Measurements from ENCODE around the gene CYP17A1. TPM values are rescaled to one million over a fixed set of nuclear protein-coding genes. Genes with fewer than 3 reads are reported as not detected.

Gene CYP17A1
- total RNA-seq, 2 donors from 2014 or later = not detected

DNA sequence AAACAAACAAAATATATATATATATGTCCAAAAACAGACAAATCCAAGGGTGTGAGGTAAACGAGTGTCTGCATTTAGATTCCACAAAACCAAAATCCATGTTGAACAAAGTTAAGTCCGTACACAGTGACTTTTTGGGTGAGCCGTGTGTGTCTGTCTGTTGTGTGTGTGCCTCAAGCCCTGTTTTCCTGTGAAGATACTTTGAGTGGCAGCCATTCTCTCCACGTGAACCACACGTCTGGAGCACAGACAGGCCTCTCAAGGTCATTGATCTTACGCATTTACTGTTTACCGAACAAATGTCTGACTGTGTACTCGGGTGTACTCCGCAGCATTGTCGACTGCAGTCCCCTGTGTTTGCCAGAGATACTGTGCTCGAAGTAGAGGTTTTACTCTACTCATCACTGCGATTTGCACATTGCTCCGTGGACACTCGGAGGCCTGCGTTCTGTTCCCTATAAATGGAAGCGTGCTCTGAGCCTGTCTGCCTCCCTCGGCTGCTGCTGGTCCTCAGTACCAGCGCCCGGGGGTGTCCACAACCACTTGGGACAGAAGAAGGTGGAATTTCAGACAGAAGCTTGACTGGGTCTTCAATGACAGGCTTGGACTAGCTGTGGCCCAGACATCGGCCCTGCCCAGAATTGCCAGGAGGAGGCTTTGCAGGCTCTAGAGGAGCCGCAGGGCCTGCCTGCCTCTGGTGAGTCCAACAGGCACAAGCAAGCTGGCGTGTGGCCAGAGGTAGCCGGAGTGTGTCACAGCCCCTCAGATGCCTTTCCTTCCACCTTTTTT, 22.1 kb downstream of the CYP17A1 start:
- H3K9me3 ChIP-seq = no peaks in the 10 kb centered on the region
- H3K4me1 ChIP-seq = peaks cover 11% of the 10 kb centered on the region
- intact Hi-C loops (cut with DNase I) = no loop called here
- DNase-seq = peak; percentile 36 to 57 (median 54)
- WGBS, 2 donors = 69 to 70% methylated on average over 22 to 23 of the region's 23 CpGs
- peak overlapping the region; percentile 31 to 83 (median 58) for H3K27ac ChIP-seq
- TF ChIP-seq POLR2A (IDR thresholded peaks at IDR 0.05) = no peak
- TF ChIP-seq, protein P1, sequence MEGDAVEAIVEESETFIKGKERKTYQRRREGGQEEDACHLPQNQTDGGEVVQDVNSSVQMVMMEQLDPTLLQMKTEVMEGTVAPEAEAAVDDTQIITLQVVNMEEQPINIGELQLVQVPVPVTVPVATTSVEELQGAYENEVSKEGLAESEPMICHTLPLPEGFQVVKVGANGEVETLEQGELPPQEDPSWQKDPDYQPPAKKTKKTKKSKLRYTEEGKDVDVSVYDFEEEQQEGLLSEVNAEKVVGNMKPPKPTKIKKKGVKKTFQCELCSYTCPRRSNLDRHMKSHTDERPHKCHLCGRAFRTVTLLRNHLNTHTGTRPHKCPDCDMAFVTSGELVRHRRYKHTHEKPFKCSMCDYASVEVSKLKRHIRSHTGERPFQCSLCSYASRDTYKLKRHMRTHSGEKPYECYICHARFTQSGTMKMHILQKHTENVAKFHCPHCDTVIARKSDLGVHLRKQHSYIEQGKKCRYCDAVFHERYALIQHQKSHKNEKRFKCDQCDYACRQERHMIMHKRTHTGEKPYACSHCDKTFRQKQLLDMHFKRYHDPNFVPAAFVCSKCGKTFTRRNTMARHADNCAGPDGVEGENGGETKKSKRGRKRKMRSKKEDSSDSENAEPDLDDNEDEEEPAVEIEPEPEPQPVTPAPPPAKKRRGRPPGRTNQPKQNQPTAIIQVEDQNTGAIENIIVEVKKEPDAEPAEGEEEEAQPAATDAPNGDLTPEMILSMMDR (IDR thresholded peaks at IDR 0.05) = no peak
- peaks cover 14 to 30% of the 10 kb centered on the region in 2 donors for H3K36me3 ChIP-seq (replicated peaks in 1 of 2; ENCODE audit: insufficient read depth in 1 of 2, low read depth in 2 of 2)
- no peaks in the 10 kb centered on the region for H3K27me3 ChIP-seq
- no peak for ATAC-seq
- no peak overlapping the region for H3K4me3 ChIP-seq

DNA sequence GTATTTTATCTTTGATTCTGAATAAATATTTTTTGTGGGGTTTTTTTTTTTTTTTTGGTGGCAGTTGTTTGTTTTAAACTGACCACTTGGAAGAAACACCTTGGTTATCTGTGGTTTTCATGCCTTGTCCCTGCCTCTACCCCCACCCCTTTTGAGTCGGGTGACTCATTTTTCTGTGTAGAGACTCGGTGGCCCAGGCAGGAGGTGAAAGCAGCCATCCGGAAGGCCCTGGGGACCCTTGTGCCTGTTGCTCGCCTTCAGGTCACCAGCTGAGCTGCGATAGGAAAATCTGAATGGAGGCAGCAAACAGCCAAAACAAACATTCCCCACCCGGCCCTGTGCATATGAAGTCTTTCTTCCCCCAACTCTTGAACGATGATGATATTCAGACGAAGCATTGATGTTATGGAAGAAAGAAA, 22.8 kb downstream of the CYP17A1 start:
- Histone ChIP-seq H3K36me3 (replicated peaks in 1 of 2; ENCODE audit: insufficient read depth in 1 of 2, low read depth in 2 of 2) (peaks cover 14 to 32% of the 10 kb centered on the region in 2 donors), H3K4me1 (peaks cover 11% of the 10 kb centered on the region), H3K27ac (peak overlapping the region in 1 of 4 donors; percentile 83), H3K27me3 (no peaks in the 10 kb centered on the region), H3K9me3 (no peaks in the 10 kb centered on the region), H3K4me3 (no peak overlapping the region)
- ATAC-seq (no peak), DNase-seq (peak in 1 of 4 donors; percentile 39)
- intact Hi-C loops (cut with DNase I) = no loop called here
- 59 to 63% methylated on average over 8 of the region's 8 CpGs for WGBS, 2 donors
- TF ChIP-seq POLR2A (IDR thresholded peaks at IDR 0.05) = no peak
- TF ChIP-seq, protein P1 (IDR thresholded peaks at IDR 0.05) = no peak

DNA sequence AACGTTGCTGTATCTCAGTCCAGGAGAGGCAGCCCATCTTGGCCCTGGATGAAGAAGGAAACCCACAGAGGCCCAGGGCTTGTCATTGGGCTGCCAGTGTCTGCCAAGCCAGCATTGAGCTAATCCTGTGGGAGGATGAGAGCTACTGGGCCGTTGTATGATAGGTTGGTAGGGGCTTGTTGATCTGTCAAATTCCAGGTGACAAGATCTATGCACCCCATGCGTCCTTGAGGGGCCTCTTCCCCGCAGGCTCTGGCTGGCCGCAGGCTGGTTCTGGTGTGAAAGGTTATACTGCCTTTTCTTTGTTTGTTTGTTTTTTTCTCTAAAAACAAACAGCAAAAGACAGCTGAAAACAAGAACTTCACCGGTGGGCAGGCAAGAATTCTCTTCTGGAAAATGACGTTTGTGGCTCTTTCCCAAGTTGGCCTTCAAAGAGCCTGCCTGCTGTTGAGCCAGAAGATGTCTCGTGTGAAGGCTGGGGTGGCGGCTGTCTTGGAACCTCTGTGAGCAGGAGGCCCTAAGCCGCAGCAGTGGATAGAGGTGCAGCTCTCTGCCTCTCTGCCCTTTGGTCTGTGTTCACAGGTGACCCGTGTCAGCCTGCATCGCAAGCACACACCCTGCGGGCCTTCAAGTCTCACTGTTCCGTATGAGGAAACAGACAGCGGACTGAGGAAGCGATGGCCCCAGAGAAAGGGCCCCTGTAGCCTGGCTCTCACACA, 23.3 kb downstream of the CYP17A1 start:
- H3K27me3 ChIP-seq = no peaks in the 10 kb centered on the region
- no peak for ATAC-seq
- peak in 2 of 4 donors; percentile 17 to 38 for DNase-seq
- H3K36me3 ChIP-seq (replicated peaks in 1 of 2; ENCODE audit: insufficient read depth in 1 of 2, low read depth in 2 of 2) = peaks cover 14 to 32% of the 10 kb centered on the region in 2 donors
- H3K4me3 ChIP-seq = no peak overlapping the region
- no peaks in the 10 kb centered on the region for H3K9me3 ChIP-seq
- peaks cover 11% of the 10 kb centered on the region for H3K4me1 ChIP-seq
- 76 to 80% methylated on average over 16 of the region's 16 CpGs for WGBS, 2 donors
- no peak for TF ChIP-seq POLR2A (IDR thresholded peaks at IDR 0.05)
- TF ChIP-seq, protein P1 (IDR thresholded peaks at IDR 0.05) = no peak
- intact Hi-C loops (cut with DNase I) = no loop called here
- no peak overlapping the region for H3K27ac ChIP-seq

DNA sequence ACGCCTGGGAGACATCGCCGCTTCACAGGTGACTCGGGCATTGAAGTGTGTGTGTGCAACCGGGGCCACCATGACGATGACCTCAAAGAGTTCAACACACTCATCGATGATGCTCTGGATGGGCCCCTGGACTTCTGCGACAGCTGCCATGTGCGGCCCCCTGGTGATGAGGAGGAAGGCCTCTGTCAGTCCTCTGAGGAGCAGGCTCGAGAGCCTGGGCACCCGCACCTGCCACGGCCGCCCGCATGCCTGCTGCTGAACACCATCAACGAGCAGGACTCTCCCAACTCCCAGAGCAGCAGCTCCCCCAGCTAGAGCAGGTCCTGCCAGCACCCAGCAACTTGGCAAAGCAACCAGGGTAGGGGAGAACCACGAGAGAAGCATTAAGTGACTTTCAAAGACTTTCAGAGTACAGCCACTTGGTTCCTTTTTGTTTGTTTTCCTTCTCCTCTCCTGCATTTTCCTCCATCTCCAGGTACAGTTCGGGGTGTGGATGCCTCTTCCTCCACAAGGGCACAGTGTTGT, 24.1 kb downstream of the CYP17A1 start:
- 88 to 95% methylated on average over 10 to 17 of the region's 17 CpGs for WGBS, 2 donors
- no peaks in the 10 kb centered on the region for H3K27me3 ChIP-seq
- peaks cover 11% of the 10 kb centered on the region for H3K4me1 ChIP-seq
- no peaks in the 10 kb centered on the region for H3K9me3 ChIP-seq
- no peak overlapping the region for H3K4me3 ChIP-seq
- ATAC-seq = no peak
- H3K36me3 ChIP-seq (replicated peaks in 1 of 2; ENCODE audit: insufficient read depth in 1 of 2, low read depth in 2 of 2) = peaks cover 14 to 32% of the 10 kb centered on the region in 2 donors
- TF ChIP-seq POLR2A (IDR thresholded peaks at IDR 0.05) = no peak
- DNase-seq = no peak
- no peak overlapping the region for H3K27ac ChIP-seq
- intact Hi-C loops (cut with DNase I) = no loop called here

DNA sequence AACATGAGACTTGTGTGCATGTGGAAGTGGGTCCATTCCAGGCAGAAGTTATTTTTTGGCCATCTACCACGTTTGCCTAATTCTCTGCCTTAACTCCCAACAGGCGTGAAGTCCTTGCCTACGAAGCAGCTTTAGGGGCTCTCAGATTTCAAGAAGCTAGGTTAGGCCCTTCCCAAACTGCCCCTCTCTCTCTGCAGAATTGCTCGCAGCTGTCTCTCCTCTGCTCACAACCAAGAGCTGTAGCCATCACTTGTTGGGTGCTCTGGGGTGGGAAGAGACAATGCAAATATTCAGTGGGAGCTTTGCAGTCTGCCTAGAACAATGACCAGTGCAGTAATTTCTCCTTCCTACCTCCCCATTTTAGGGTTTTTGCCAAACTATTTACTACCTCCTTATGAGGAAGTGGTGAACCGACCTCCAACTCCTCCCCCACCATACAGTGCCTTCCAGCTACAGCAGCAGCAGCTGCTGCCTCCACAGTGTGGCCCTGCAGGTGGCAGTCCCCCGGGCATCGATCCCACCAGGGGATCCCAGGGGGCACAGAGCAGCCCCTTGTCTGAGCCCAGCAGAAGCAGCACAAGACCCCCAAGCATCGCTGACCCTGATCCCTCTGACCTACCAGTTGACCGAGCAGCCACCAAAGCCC, 24.9 kb downstream of the CYP17A1 start:
- Histone ChIP-seq H3K9me3 (no peaks in the 10 kb centered on the region), H3K4me3 (no peak overlapping the region), H3K27me3 (no peaks in the 10 kb centered on the region), H3K36me3 (replicated peaks in 1 of 2; ENCODE audit: insufficient read depth in 1 of 2, low read depth in 2 of 2) (peaks cover 14 to 32% of the 10 kb centered on the region in 2 donors), H3K4me1 (peaks cover 11% of the 10 kb centered on the region), H3K27ac (peak overlapping the region in 1 of 4 donors; percentile 11)
- TF ChIP-seq, protein P1 (IDR thresholded peaks at IDR 0.05) = no peak
- WGBS, 2 donors = 71 to 89% methylated on average over 7 to 9 of the region's 9 CpGs
- DNase-seq = peak in 1 of 4 donors; percentile 48
- ATAC-seq = no peak
- intact Hi-C loops (cut with DNase I) = no loop called here

All from body of pancreas (tissue), 4 donors.